Kidney capillary endothelial cell (primary cell): ENCODE measurements around the gene TFG.

Source experiments
- DNase-seq: peaks from one replicate; pipeline ENCODE4 v3.0.0-alpha.2; 2018; ENCODE audit warnings: low spot score

TFG gene

GRCh38 chr3:100754563-100755334 lies 45.5 kb downstream of the TFG start:
- no peak for DNase-seq

GRCh38 chr3:100756441-100756840 lies 47.1 kb downstream of the TFG start:
- DNase-seq, result no peak

GRCh38 chr3:100759159-100759558 lies 49.9 kb downstream of the TFG start:
- DNase-seq, result no peak

GRCh38 chr3:100759950-100760349 lies 50.7 kb downstream of the TFG start:
- DNase-seq, result no peak

GRCh38 chr3:100760377-100760776 lies 51.1 kb downstream of the TFG start:
- no peak for DNase-seq

- DNase-seq, result no peak
These were observed 52.1 kb downstream of the TFG start for GRCh38 chr3:100761211-100761942.

- no peak for DNase-seq
These were observed 52.7 kb downstream of the TFG start for GRCh38 chr3:100761951-100762350.

- DNase-seq, result no peak
These were observed 56.2 kb downstream of the TFG start for GRCh38 chr3:100765437-100765975.

GRCh38 chr3:100766069-100766468 lies 56.8 kb downstream of the TFG start:
- DNase-seq, result no peak

- DNase-seq, result no peak
These were observed 60.4 kb downstream of the TFG start for GRCh38 chr3:100769693-100770092.

GRCh38 chr3:100775226-100775625 lies 65.9 kb downstream of the TFG start:
- DNase-seq, result no peak

GRCh38 chr3:100775669-100776068 lies 66.4 kb downstream of the TFG start:
- no peak for DNase-seq

- no peak for DNase-seq
These were observed 66.9 kb downstream of the TFG start for GRCh38 chr3:100776097-100776729.

GRCh38 chr3:100776746-100777145 lies 67.5 kb downstream of the TFG start:
- DNase-seq, result no peak

- no peak for DNase-seq
These were observed 68.0 kb downstream of the TFG start for GRCh38 chr3:100777271-100777670.

- DNase-seq, result no peak
These were observed 70.2 kb downstream of the TFG start for GRCh38 chr3:100779480-100779879.

- no peak for DNase-seq
These were observed 70.9 kb downstream of the TFG start for GRCh38 chr3:100780071-100780622.

GRCh38 chr3:100781301-100781700 lies 72.0 kb downstream of the TFG start:
- DNase-seq, result no peak

- no peak for DNase-seq
These were observed 73.1 kb downstream of the TFG start for GRCh38 chr3:100782348-100782747.

GRCh38 chr3:100782906-100783305 lies 73.6 kb downstream of the TFG start:
- no peak for DNase-seq

GRCh38 chr3:100783619-100784018 lies 74.3 kb downstream of the TFG start:
- DNase-seq, result no peak

- DNase-seq, result no peak
These were observed 80.3 kb downstream of the TFG start for GRCh38 chr3:100789579-100789978.

- no peak for DNase-seq
These were observed 87.3 kb downstream of the TFG start for GRCh38 chr3:100796556-100796955.
